ENCODE measurements around the gene ICA1L.

The ICA1L gene

GRCh38 chr2:202842690-202843089 lies 28.9 kb downstream of the ICA1L start:
- TF ChIP-seq CTCF (conservative IDR thresholded peaks at IDR 0.05; ENCODE audit: low read length): no peak
- no peak overlapping the region for H3K4me3 ChIP-seq (ENCODE audit: low read length)
- DNase-seq (ENCODE audit: low read depth): no peak

GRCh38 chr2:202841090-202841867 lies 30.3 kb downstream of the ICA1L start:
- TF ChIP-seq CTCF (conservative IDR thresholded peaks at IDR 0.05; ENCODE audit: low read length): no peak
- no peak for DNase-seq (ENCODE audit: low read depth)
- H3K4me3 ChIP-seq (ENCODE audit: low read length): no peak overlapping the region

GRCh38 chr2:202831242-202832220 lies 40.0 kb downstream of the ICA1L start:
- H3K4me3 ChIP-seq (ENCODE audit: low read length): no peak overlapping the region
- peak; percentile 58 for DNase-seq (ENCODE audit: low read depth)
- peak; percentile 83 for TF ChIP-seq CTCF (conservative IDR thresholded peaks at IDR 0.05; ENCODE audit: low read length)

- H3K4me3 ChIP-seq (ENCODE audit: low read length): no peak overlapping the region
- peak; percentile 15 for DNase-seq (ENCODE audit: low read depth)
- TF ChIP-seq CTCF (conservative IDR thresholded peaks at IDR 0.05; ENCODE audit: low read length): no peak
These were observed 46.7 kb downstream of the ICA1L start for GRCh38 chr2:202824901-202825300.

GRCh38 chr2:202822411-202822810 lies 49.2 kb downstream of the ICA1L start:
- DNase-seq (ENCODE audit: low read depth): no peak
- TF ChIP-seq CTCF (conservative IDR thresholded peaks at IDR 0.05; ENCODE audit: low read length): no peak

GRCh38 chr2:202821206-202822160 lies 50.1 kb downstream of the ICA1L start:
- no peak for DNase-seq (ENCODE audit: low read depth)
- no peak overlapping the region for H3K4me3 ChIP-seq (ENCODE audit: low read length)
- no peak for TF ChIP-seq CTCF (conservative IDR thresholded peaks at IDR 0.05; ENCODE audit: low read length)

More at GRCh38 chr2:202822411-202822810, 49.2 kb downstream of the ICA1L start:
- H3K4me3 ChIP-seq (ENCODE audit: low read length): no peak overlapping the region
